HepG2 (cell line): ENCODE results near the gene UGP2. TPM values are rescaled to one million over a fixed set of nuclear protein-coding genes. Genes with fewer than 3 reads are reported as not detected.
A peak's percentile ranks its signal among the peaks of the same experiment; 100 is the strongest.

Source experiments
- CBX1 ChIP-seq: IDR thresholded peaks from one replicate; pipeline ENCODE4 v1.6.1; 2016; ENCODE audit warnings: antibody characterized with exemption, low read depth
- CEBPB ChIP-seq: IDR thresholded peaks from 2 replicates; pipeline ENCODE4 v1.6.1; 2011; ENCODE audit warnings: low read depth, low read length, improper control_type of control experiment, borderline replicate concordance
- CSRNP1 ChIP-seq: sonication (generic); formaldehyde crosslinking; IDR thresholded peaks from 2 replicates; pipeline ENCODE4 v1.8.1; 2023; ENCODE audit warnings: mild to moderate bottlenecking, missing genetic modification reagents
- DMAP1 ChIP-seq: IDR thresholded peaks from 2 replicates; pipeline ENCODE4 v1.6.1; 2016
- DR1 ChIP-seq: sonication (generic); formaldehyde crosslinking; IDR thresholded peaks from 2 replicates; pipeline ENCODE4 v1.8.0; 2021; ENCODE audit warnings: mild to moderate bottlenecking, missing genetic modification reagents, inconsistent platforms
- FOXP1 ChIP-seq, 2 experiments: fragments of 450-650 bp in 1 of 2; IDR thresholded peaks; 2 replicates each; pipeline ENCODE4 v1.6.1; 2017 to 2018; ENCODE audit warnings: antibody characterized with exemption in 1 of 2
- FOXP4 ChIP-seq: sonication (generic); formaldehyde crosslinking; IDR thresholded peaks from 2 replicates; pipeline ENCODE4 v1.4.0; 2020; ENCODE audit warnings: missing genetic modification reagents
- GFI1 ChIP-seq: sonication (generic); formaldehyde crosslinking; IDR thresholded peaks from 2 replicates; pipeline ENCODE4 v1.5.0; 2020; ENCODE audit warnings: missing genetic modification reagents, mild to moderate bottlenecking, borderline replicate concordance
- HDAC1 ChIP-seq: sonication (generic); formaldehyde crosslinking; IDR thresholded peaks from 2 replicates; pipeline ENCODE4 v1.5.1; 2020; ENCODE audit warnings: mild to moderate bottlenecking, missing genetic modification reagents
- HNRNPL ChIP-seq: fragments of 200-400 bp; formaldehyde crosslinking; IDR thresholded peaks from 2 replicates; pipeline ENCODE4 v1.6.1; 2017; ENCODE audit warnings: mild to moderate bottlenecking, low read depth, low read length
- HOXA3 ChIP-seq: sonication (generic); formaldehyde crosslinking; IDR thresholded peaks from 2 replicates; pipeline ENCODE4 v1.5.0; 2020; ENCODE audit warnings: missing genetic modification reagents
- KDM2A ChIP-seq: sonication (generic); formaldehyde crosslinking; IDR thresholded peaks from 2 replicates; pipeline ENCODE4 v1.4.0; 2020; ENCODE audit warnings: low read depth, missing genetic modification reagents, borderline replicate concordance
- KDM5B ChIP-seq: sonication (generic); formaldehyde crosslinking; IDR thresholded peaks from 2 replicates; pipeline ENCODE4 v1.4.0; 2020; ENCODE audit warnings: missing genetic modification reagents, mild to moderate bottlenecking, borderline replicate concordance
- NFYC ChIP-seq: IDR thresholded peaks from 2 replicates; pipeline ENCODE4 v1.6.1; 2016; ENCODE audit warnings: missing genetic modification reagents, missing compliant biosample characterization
- PTBP1 ChIP-seq: fragments of 200-400 bp; formaldehyde crosslinking; IDR thresholded peaks from 2 replicates; pipeline ENCODE4 v1.6.1; 2018; ENCODE audit warnings: low read length, low read depth; ENCODE audit not compliant: poor library complexity, severe bottlenecking
- TBP ChIP-seq: sonication (generic); formaldehyde crosslinking; IDR thresholded peaks from 2 replicates; pipeline ENCODE4 v1.5.0; 2020; ENCODE audit warnings: missing genetic modification reagents
- ZFP90 ChIP-seq: sonication (generic); formaldehyde crosslinking; IDR thresholded peaks from 2 replicates; pipeline ENCODE4 v1.8.0; 2022; ENCODE audit warnings: missing genetic modification reagents, mild to moderate bottlenecking, inconsistent platforms, borderline replicate concordance
- ZNF235 ChIP-seq: sonication (generic); formaldehyde crosslinking; IDR thresholded peaks from 2 replicates; pipeline ENCODE4 v1.8.1; 2023; ENCODE audit warnings: mild to moderate bottlenecking, missing genetic modification reagents, borderline replicate concordance
- ZNF281 ChIP-seq: sonication (generic); formaldehyde crosslinking; IDR thresholded peaks from 2 replicates; pipeline ENCODE4 v1.4.0; 2020; ENCODE audit warnings: missing genetic modification reagents, borderline replicate concordance
- ZNF350 ChIP-seq: sonication (generic); formaldehyde crosslinking; IDR thresholded peaks from 2 replicates; pipeline ENCODE4 v1.4.0; 2020; ENCODE audit warnings: mild to moderate bottlenecking, low read depth, missing genetic modification reagents, borderline replicate concordance
- ZNF441 ChIP-seq: sonication (generic); formaldehyde crosslinking; IDR thresholded peaks from 2 replicates; pipeline ENCODE4 v1.7.0; 2021; ENCODE audit warnings: missing genetic modification reagents, borderline replicate concordance
- ZNF468 ChIP-seq: sonication (generic); formaldehyde crosslinking; IDR thresholded peaks from 2 replicates; pipeline ENCODE4 v1.8.0; 2022; ENCODE audit warnings: mild to moderate bottlenecking, moderate library complexity, missing genetic modification reagents
- ZNF543 ChIP-seq: sonication (generic); formaldehyde crosslinking; IDR thresholded peaks from 2 replicates; pipeline ENCODE4 v1.4.0; 2020; ENCODE audit warnings: mild to moderate bottlenecking, missing genetic modification reagents
- ZNF777 ChIP-seq: sonication (generic); formaldehyde crosslinking; IDR thresholded peaks from 2 replicates; pipeline ENCODE4 v1.4.0; 2020; ENCODE audit warnings: missing genetic modification reagents
- polyA plus RNA-seq, 8 experiments: library from polyadenylated mRNA; depleted of rRNA in 3 of 8; stranded (reverse) in 7 of 8; unstranded in 1 of 8; fragments of >200 nt; fragmentation: Illumina TruSeq in 4 of 8; extraction: Trizol in 4 of 8; gene quantifications; 2 replicates each; pipeline versions ENCODE4 v1.2.1 to v1.2.3, GENCODE V29; 2011 to 2016; ENCODE audit warnings: low read depth in 4 of 8, missing spikeins in 1 of 8, mixed read lengths in 1 of 8; ENCODE audit not compliant: insufficient read depth in 1 of 8
- total RNA-seq, 5 experiments: library from RNA; depleted of rRNA; stranded (reverse); fragments of >200 nt; fragmentation: Illumina TruSeq; extraction: Trizol; gene quantifications; 2 replicates each; pipeline ENCODE4 v1.2.3, GENCODE V29; 2016; ENCODE audit warnings: low read depth in 1 of 5

UGP2 gene
- total and polyA plus RNA-seq, 2 of the 13 experiments (the other 11 are each of a cell fraction or from before 2014, with no cell fraction given), result 96.0 to 134 TPM

GRCh38 chr2:63841254-63842022, at the start of gene UGP2 (continued):
- TF ChIP-seq ZNF777 (CRISPR knock-in tag) (peak; percentile 85), CEBPB (no peak), KDM2A (CRISPR knock-in tag) (peak; percentile 80), CBX1 (peak; percentile 86), FOXP4 (CRISPR knock-in tag) (peak; percentile 58), CSRNP1 (no peak), ZNF281 (peak; percentile 71; the same call in 1 of the 2 replicates), ZNF350 (peak; percentile 13; the same call in 1 of the 2 replicates), DR1 (CRISPR knock-in tag) (peak; percentile 79; the same call in 1 of the 2 replicates), ZFP90 (CRISPR knock-in tag) (no peak; the same call in 1 of the 2 replicates), HOXA3 (peak; percentile 71; the same call in 1 of the 2 replicates), HDAC1 (CRISPR knock-in tag) (peak; percentile 52; the same call in 1 of the 2 replicates), ZNF543 (CRISPR knock-in tag) (no peak), GFI1 (CRISPR knock-in tag) (peak; percentile 90), DMAP1 (peak; percentile 85), FOXP1 (IDR thresholded peaks at IDR 0.05) (no peak), FOXP1 (CRISPR knock-in tag; IDR thresholded peaks at IDR 0.05) (no peak; the same call in 1 of the 2 replicates), NFYC (CRISPR knock-in tag) (no peak; the same call in 1 of the 2 replicates), KDM5B (CRISPR knock-in tag) (peak; percentile 89; the same call in 1 of the 2 replicates), TBP (CRISPR knock-in tag) (no peak), PTBP1 (no peak), ZNF441 (CRISPR knock-in tag) (peak; percentile 89), ZNF235 (CRISPR knock-in tag) (peak; percentile 96), ZNF468 (CRISPR knock-in tag) (no peak), HNRNPL (peak; percentile 17; the same call in 1 of the 2 replicates)
